Activated T-helper 17 cell treated with anti-CD3 and anti-CD28 coated beads, Interleukin-2, amount 50 U/mL, for 72 hours (primary cell): ENCODE data around the gene MDM4. TPM values are rescaled to one million over a fixed set of nuclear protein-coding genes. Genes with fewer than 3 reads are reported as not detected.
"Not testable (repeated sequence)": the region's sequence is repeated elsewhere in the genome, so short reads cannot be mapped to it uniquely, and the experiment has no call there.

Experiments
- ATAC-seq: fragments of 150-1000 bp; cut with Tn5 transposase; replicated peaks from 2 replicates; pipeline ENCODE4 v1.10.0; 2021; ENCODE audit warnings: mild to moderate bottlenecking, moderate library complexity
- H3K27ac Mint-ChIP-seq: one replicate; pipeline ENCODE4 v1.8.0; 2022; ENCODE audit warnings: mixed read lengths
- H3K27me3 Mint-ChIP-seq: one replicate; pipeline ENCODE4 v1.8.0; 2022; ENCODE audit warnings: mixed read lengths
- H3K36me3 Mint-ChIP-seq: one replicate; pipeline ENCODE4 v1.8.0; 2022; ENCODE audit warnings: low read depth, mild to moderate bottlenecking, mixed read lengths
- H3K4me1 Mint-ChIP-seq: one replicate; pipeline ENCODE4 v1.8.0; 2022; ENCODE audit warnings: mixed read lengths
- H3K4me3 Mint-ChIP-seq: one replicate; pipeline ENCODE4 v1.8.0; 2022; ENCODE audit warnings: mild to moderate bottlenecking, mixed read lengths
- H3K9me3 Mint-ChIP-seq: one replicate; pipeline ENCODE4 v1.8.0; 2022; ENCODE audit warnings: mixed read lengths
- total RNA-seq, 2 donors: library from RNA; stranded (reverse); gene quantifications; one replicate each; pipeline ENCODE4 v1.2.3, GENCODE V29; 2022

Gene MDM4
- total RNA-seq, 2 donors from 2014 or later = 71.3 to 130 TPM

- not testable (repeated sequence) for H3K9me3 Mint-ChIP-seq, H3K27ac Mint-ChIP-seq, H3K4me3 Mint-ChIP-seq
Measured at GRCh38 chr1:204570021-204570420, 53.8 kb downstream of the MDM4 start.

GRCh38 chr1:204571128-204571527 is 54.9 kb downstream of the MDM4 start:
- Mint-ChIP-seq H3K9me3 (no peaks in the 10 kb centered on the region), H3K36me3 (peaks cover 43% of the 10 kb centered on the region), H3K27ac (no peak overlapping the region), H3K4me3 (no peak overlapping the region), H3K27me3 (no peaks in the 10 kb centered on the region), H3K4me1 (no peaks in the 10 kb centered on the region)
- ATAC-seq = no peak

More at GRCh38 chr1:204570021-204570420, 53.8 kb downstream of the MDM4 start:
- not testable (repeated sequence) for H3K4me1 Mint-ChIP-seq, ATAC-seq, H3K27me3 Mint-ChIP-seq
- peaks cover 44% of the 10 kb centered on the region for H3K36me3 Mint-ChIP-seq

- no peaks in the 10 kb centered on the region for H3K27me3 Mint-ChIP-seq
- no peak for ATAC-seq
- no peaks in the 10 kb centered on the region for H3K4me1 Mint-ChIP-seq
- no peaks in the 10 kb centered on the region for H3K9me3 Mint-ChIP-seq
- peaks cover 43% of the 10 kb centered on the region for H3K36me3 Mint-ChIP-seq
- H3K4me3 Mint-ChIP-seq = no peak overlapping the region
- H3K27ac Mint-ChIP-seq = no peak overlapping the region
Measured at GRCh38 chr1:204571631-204572030, 55.4 kb downstream of the MDM4 start.

- no peaks in the 10 kb centered on the region for H3K9me3 Mint-ChIP-seq
- no peaks in the 10 kb centered on the region for H3K4me1 Mint-ChIP-seq
- peaks cover 30% of the 10 kb centered on the region for H3K36me3 Mint-ChIP-seq
- no peaks in the 10 kb centered on the region for H3K27me3 Mint-ChIP-seq
- H3K27ac Mint-ChIP-seq = no peak overlapping the region
- H3K4me3 Mint-ChIP-seq = no peak overlapping the region
- ATAC-seq = no peak
Measured at GRCh38 chr1:204572923-204573922, 57.0 kb downstream of the MDM4 start.

GRCh38 chr1:204574016-204574864 is 58.0 kb downstream of the MDM4 start:
- Mint-ChIP-seq H3K4me1 (peaks cover 9% of the 10 kb centered on the region), H3K4me3 (no peak overlapping the region), H3K36me3 (peaks cover 28% of the 10 kb centered on the region), H3K27ac (no peak overlapping the region), H3K27me3 (no peaks in the 10 kb centered on the region), H3K9me3 (no peaks in the 10 kb centered on the region)
- no peak for ATAC-seq

- Mint-ChIP-seq H3K4me1 (peaks cover 12% of the 10 kb centered on the region), H3K27me3 (no peaks in the 10 kb centered on the region), H3K4me3 (no peak overlapping the region), H3K36me3 (peaks cover 27% of the 10 kb centered on the region), H3K27ac (no peak overlapping the region), H3K9me3 (no peaks in the 10 kb centered on the region)
- ATAC-seq = no peak
Measured at GRCh38 chr1:204574865-204575163, 58.6 kb downstream of the MDM4 start.

GRCh38 chr1:204575221-204576190 is 59.3 kb downstream of the MDM4 start:
- H3K4me3 Mint-ChIP-seq = no peak overlapping the region
- H3K36me3 Mint-ChIP-seq = peaks cover 20% of the 10 kb centered on the region
- no peaks in the 10 kb centered on the region for H3K27me3 Mint-ChIP-seq
- H3K9me3 Mint-ChIP-seq = no peaks in the 10 kb centered on the region
- peaks cover 18% of the 10 kb centered on the region for H3K4me1 Mint-ChIP-seq
- H3K27ac Mint-ChIP-seq = peak overlapping the region; percentile 69
- no peak for ATAC-seq

GRCh38 chr1:204576422-204576821 is 60.2 kb downstream of the MDM4 start:
- Mint-ChIP-seq H3K36me3 (peaks cover 10% of the 10 kb centered on the region), H3K27me3 (no peaks in the 10 kb centered on the region), H3K4me1 (peaks cover 18% of the 10 kb centered on the region), H3K27ac (peak overlapping the region; percentile 69), H3K4me3 (no peak overlapping the region), H3K9me3 (no peaks in the 10 kb centered on the region)
- no peak for ATAC-seq

- Mint-ChIP-seq H3K36me3 (peaks cover 2% of the 10 kb centered on the region), H3K27ac (peak overlapping the region; percentile 95), H3K27me3 (no peaks in the 10 kb centered on the region), H3K9me3 (no peaks in the 10 kb centered on the region), H3K4me1 (peaks cover 18% of the 10 kb centered on the region), H3K4me3 (peak overlapping the region; percentile 91)
- ATAC-seq = no peak
Measured at GRCh38 chr1:204577794-204578478, 61.7 kb downstream of the MDM4 start.

GRCh38 chr1:204578867-204579664 is 62.9 kb downstream of the MDM4 start:
- peak; percentile 86 for ATAC-seq
- H3K27ac Mint-ChIP-seq = peak overlapping the region; percentile 95
- H3K36me3 Mint-ChIP-seq = no peaks in the 10 kb centered on the region
- no peaks in the 10 kb centered on the region for H3K27me3 Mint-ChIP-seq
- no peaks in the 10 kb centered on the region for H3K9me3 Mint-ChIP-seq
- H3K4me1 Mint-ChIP-seq = peaks cover 18% of the 10 kb centered on the region
- peak overlapping the region; percentile 91 for H3K4me3 Mint-ChIP-seq

- H3K27me3 Mint-ChIP-seq = no peaks in the 10 kb centered on the region
- H3K4me1 Mint-ChIP-seq = peaks cover 18% of the 10 kb centered on the region
- H3K36me3 Mint-ChIP-seq = no peaks in the 10 kb centered on the region
- no peaks in the 10 kb centered on the region for H3K9me3 Mint-ChIP-seq
- H3K4me3 Mint-ChIP-seq = peak overlapping the region; percentile 91
- H3K27ac Mint-ChIP-seq = peak overlapping the region; percentile 95
- peak; percentile 6 for ATAC-seq
Measured at GRCh38 chr1:204579681-204580080, 63.5 kb downstream of the MDM4 start.

- H3K4me1 Mint-ChIP-seq = peaks cover 18% of the 10 kb centered on the region
- no peak overlapping the region for H3K4me3 Mint-ChIP-seq
- no peak overlapping the region for H3K27ac Mint-ChIP-seq
- no peaks in the 10 kb centered on the region for H3K9me3 Mint-ChIP-seq
- no peaks in the 10 kb centered on the region for H3K27me3 Mint-ChIP-seq
- no peaks in the 10 kb centered on the region for H3K36me3 Mint-ChIP-seq
- no peak for ATAC-seq
Measured at GRCh38 chr1:204580862-204581261, 64.7 kb downstream of the MDM4 start.

- Mint-ChIP-seq H3K36me3 (no peaks in the 10 kb centered on the region), H3K27ac (no peak overlapping the region), H3K4me1 (peaks cover 18% of the 10 kb centered on the region), H3K27me3 (no peaks in the 10 kb centered on the region), H3K9me3 (no peaks in the 10 kb centered on the region), H3K4me3 (no peak overlapping the region)
- no peak for ATAC-seq
Measured at GRCh38 chr1:204581759-204582158, 65.6 kb downstream of the MDM4 start.
